NCI-H2081 (cell line): ENCODE data around the gene ST8SIA1.
"Not testable (repeated sequence)": the region's sequence is repeated elsewhere in the genome, so short reads cannot be mapped to it uniquely, and the experiment has no call there.

Source experiments
- DNase-seq, 2 experiments: peaks; one replicate each; lab custom pipeline; 2025; lab: John Stamatoyannopoulos, UW

ST8SIA1 gene, protein sequence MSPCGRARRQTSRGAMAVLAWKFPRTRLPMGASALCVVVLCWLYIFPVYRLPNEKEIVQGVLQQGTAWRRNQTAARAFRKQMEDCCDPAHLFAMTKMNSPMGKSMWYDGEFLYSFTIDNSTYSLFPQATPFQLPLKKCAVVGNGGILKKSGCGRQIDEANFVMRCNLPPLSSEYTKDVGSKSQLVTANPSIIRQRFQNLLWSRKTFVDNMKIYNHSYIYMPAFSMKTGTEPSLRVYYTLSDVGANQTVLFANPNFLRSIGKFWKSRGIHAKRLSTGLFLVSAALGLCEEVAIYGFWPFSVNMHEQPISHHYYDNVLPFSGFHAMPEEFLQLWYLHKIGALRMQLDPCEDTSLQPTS

DNA sequence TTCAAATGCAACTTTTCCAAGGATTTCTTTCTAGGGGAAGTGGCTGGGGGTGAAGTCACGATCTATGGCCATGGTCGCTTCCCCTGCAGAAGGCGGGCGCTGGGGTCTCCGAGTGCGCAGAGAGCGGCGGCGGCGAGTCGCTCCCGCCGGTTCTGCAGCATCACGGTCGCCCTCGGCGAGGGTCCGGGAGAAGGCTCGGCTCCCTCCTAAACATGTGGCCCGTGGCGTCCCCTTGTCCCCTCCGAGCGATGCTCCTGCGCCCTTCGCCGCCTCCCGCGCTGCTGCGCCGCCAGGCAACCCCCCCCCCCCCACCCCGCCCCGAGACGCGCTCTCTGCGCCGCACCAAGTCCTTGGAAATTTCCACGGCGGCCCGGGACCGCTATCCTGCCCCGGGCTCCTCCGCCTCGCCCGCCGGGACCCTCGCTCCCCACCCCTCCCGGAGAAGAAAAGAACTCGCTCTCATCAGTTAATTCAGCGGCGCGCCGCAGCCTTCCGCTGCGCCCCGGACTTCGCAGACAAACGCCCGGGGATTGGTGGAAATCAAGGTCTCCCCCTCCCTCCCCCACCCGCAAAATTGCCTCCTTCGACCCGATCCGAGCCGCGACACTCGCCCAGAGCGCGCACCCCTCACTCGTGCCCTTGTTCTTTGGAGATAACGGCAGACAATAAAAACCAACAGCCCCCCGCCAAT lies at the start of gene ST8SIA1:
Gene ST8SIA1, minus strand, starts transcription at position 298 of the 691 bp plus-strand sequence. CDS start 475 bp downstream, outside the sequence.
- peak; percentile 37 to 38 for DNase-seq

DNA sequence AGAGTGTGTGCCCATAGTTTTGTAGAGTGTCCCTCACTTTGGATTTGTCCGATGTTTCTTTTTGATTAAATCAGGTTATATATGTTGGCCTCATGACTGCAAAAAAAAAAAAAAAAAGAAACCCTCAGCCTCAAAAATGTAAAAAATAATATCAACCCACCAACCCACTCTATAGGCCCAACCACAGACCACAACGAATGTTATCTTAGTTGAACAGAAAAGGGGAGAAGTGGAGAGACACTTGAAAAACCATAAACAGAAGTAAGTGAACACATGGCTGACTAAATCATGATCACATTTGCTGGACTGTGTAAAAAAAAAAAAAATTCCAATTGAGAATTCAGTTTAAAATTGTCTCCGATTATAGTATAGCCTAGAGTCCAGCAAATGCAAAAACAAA lies 45.5 kb upstream of the ST8SIA1 start:
- DNase-seq, result no peak

DNA sequence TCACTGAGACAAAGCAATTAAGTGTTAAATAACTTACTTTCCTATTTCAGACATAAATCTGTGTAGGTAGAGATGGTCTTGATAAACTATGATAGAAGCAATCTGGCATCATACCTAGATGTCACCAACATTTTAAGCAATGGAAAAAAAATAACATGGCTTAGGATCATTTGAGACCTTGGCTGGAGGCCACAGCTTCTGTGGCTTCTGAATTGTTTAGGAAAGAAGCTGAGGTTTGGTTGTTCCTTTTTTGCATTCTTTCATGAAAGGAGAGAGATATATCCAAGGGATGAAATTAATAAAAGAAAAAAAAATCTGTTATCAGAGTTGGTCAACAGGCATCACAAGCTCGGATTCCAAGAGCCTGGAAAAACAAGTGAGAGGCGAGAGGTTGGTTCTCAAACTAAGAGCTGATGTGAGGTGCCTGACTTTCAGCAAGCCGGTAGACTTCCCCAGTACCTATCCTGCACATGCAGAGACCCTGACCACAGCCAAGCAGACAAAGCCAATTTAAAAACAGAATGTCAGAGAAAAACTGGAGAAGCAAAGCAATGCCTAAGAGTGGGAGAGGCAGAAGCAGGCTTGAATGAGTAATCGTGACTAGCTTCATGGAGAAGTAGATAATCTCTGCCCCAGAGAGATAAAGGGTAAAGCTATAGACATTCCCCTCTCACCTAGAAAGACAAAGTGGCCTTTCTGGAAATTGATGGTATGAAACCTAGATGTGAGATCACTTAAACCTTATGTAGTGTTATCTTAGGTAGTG lies 43.4 kb upstream of the ST8SIA1 start:
- no peak for DNase-seq

DNA sequence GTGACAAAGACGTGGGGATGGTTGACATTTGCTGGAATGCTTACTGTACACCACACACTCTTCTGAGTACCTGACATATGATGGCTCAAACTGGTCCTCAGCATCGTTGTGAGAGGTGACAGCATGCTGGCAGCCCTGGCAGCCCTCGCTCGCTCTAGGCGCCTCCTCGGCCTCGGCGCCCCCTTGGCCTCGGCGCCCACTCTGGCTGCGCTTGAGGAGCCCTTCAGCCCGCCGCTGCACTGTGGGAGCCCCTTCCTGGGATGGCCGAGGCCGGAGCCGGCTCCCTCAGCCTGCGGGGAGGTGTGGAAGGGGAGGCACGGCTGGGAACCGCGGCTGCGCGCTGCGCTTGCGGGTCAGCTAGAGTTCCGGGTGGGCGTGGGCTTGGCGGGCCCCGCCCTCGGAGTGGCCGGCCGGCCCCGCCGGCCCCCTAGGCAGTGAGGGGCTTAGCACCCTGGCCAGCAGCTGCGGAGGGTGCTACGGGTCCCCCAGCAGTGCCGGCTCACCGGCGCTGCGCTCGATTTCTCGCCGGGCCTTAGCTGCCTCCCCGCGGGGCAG lies 42.2 kb upstream of the ST8SIA1 start:
- not testable (repeated sequence) for DNase-seq

DNA sequence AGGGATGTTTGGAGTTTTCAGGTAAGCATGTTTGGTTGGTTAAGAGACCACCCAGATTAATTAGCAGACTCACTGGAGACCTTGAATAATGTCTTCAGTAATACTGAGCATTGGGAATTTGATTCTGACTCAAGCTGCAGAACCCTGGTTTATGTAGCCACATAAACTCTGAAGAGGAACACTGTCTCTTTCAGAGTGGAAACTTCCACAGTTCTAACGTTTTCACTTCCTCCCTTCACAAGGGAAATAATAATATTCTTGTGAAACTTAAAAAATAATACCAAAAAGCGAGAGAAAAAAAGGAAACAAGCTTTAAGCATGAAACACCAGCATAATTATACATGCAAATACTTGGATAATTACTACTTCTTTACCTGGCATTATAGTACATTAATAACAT lies 40.0 kb upstream of the ST8SIA1 start:
- no peak for DNase-seq

DNA sequence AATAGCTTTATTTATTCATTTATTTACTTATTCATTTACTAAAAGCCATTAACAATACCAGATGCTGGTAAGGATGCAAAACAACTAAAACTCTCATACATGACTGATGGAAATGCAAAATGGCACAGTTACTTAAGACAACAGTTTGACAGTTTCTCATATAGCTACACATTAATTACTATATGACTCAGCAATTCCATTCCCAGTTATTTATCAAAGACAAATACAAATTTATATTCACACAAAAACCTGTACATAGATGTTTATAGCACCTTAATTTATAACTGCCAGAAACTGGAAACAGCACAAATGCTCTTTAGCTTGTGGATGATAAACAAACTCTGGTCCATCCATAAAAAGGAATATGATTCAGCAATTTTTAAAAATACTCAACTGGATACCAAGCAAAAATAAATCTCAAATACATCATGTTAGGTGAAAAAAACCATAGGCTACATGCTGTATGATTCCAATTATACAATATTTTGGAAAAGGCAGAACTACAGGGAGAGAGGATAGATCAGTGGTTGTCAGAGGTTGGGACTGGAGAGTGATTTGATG lies 37.9 kb upstream of the ST8SIA1 start:
- no peak for DNase-seq

DNA sequence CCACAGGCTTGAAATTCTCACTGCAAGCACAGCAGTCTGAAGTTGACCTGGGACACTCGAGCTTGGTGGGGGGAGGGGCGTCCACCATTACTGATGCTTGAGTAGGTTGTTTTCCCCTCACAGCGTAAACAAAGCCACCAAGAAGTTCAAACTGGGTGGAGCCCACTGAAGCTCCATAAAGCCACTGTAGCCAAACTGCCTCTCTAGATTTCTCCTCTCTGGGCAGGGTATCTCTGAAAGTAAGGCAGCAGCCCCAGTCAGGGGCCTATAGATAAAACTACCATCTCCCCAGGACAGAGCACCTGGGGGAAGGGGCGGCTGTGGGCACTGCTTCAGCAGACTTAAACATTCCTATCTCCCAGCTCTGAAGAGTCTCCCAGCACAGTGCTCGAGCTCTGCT lies 31.7 kb upstream of the ST8SIA1 start:
- no peak for DNase-seq

DNA sequence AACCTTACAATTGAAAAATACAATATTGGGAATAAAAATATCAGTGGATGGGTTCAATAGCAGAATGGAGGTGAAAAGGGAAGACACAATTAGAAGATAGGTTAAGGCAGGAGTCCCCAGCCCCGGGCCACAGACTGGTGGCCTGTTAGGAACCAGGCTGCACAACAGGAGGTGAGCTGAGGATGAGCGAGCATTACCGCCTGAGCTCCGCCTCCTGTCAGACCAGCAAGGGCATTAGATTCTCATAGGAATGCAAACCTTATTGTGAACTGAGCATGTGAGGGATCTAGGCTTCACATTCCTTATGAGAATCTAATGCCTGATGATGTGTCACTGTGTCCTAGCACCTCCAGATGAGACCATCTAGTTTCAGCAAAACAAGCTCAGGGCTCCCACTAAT lies 27.3 kb upstream of the ST8SIA1 start:
- no peak for DNase-seq

DNA sequence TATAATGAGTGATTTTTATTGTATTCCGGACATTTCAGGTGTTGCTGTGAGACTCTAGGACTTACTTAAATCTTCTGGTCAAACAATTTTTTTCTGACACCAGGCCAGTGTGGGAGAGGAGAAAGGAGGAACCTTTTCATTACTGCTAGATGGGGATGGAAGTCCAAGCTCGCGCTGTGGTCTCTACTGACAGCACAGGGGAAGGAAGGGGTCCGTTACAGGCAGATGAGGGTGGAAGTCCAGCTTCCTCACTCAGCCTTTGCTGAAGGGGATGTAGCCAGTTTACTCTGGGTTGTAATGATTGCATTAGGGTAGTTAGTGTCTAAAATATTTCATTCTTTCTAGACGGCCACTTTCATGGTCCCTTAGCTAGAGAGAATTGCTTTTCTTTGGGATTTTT lies 26.3 kb upstream of the ST8SIA1 start:
- no peak for DNase-seq

DNA sequence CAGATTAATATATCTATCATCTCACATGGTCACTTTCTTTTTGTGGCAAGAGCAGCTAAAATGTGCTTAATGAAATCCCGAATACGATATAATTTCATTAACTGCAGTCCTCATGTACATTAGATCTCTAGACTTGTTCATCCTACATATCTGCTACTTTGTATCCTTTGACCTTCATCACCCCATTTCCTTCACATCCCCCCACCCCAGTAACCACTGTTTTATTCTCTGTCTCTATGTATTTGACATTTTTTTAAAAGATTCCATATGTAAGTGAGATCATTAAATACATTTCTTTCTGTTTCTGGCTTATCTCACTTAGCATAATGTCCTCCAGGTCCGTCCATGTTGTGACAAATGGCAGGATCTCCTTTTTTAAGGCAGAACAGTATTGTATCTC lies 23.0 kb upstream of the ST8SIA1 start:
- DNase-seq, result no peak

DNA sequence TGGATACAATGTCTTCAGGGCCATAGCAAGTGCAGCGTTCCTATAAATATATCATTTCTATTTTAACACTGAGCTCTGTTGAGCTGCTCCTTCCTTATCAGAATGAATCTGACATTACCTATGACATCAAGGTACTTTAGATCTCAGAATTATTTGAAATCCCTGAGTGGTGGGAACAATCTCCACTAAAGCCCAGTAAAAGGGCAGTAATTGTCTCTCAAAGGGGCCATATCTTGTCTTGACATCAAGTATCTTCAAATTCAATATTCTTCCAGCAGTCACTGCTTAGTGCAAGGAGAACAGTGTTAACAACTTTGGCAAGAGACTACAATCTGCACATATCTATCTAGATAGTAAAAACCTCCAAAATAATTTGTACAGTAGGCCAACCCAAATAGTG lies 21.7 kb upstream of the ST8SIA1 start:
- DNase-seq, result no peak

DNA sequence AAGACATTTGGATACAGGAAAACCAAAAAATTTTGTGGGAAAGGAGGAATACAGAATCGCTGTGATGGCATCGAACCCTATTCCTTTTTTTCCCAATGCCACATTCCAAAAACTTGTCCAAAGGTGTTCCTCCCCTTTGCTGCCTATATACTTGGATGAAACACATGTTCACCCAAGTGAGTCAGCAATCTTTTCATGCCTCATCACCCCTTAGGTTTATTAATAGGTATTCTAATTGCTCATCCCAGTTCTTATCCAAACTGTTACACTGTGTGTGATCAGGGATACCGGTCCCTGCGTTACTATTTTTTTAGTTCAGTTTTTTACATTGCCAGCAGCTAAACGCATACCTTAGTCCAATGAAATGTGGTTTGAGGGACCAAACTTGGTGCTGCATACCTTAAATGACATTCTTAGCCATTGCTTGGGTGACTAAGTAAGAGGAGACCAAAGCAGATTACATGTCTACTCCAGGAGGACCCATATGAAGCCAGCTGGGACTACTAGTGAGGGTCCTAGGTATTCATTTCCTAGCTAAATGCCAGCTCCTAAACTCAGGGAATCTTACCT lies 20.6 kb upstream of the ST8SIA1 start:
- no peak for DNase-seq

DNA sequence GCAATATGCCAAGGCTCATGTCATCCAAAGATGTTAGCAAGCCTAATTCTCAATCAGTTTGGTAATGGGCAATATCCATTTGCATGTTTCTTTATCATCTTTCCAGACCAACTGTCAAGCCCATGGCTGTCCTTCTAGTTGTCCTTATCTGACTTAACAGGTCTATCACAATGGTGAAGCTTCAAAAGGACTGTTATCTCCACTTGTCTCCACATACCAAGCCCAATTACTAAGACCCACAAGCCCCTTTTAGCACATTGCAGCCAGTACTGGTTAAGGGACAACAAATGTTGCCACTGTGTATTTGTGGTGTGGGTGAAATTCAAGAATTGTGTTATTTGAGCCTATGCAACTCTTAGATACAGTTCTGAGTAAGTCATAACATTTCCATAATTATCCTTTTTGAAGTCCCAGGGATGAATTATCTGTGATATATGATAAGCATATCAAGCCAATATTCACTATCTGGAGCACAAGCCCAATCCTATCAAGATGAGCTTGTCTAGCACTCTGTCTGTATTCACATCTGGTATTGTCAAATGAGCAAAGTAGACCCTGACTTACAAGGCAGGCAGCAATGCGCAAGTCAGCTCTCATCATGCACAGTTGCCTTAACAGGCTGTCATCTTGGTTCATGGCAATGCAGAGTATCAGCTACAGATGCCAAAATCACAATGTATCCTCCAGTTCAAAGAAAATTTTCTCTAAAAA lies 19.3 kb upstream of the ST8SIA1 start:
- DNase-seq, result no peak

DNA sequence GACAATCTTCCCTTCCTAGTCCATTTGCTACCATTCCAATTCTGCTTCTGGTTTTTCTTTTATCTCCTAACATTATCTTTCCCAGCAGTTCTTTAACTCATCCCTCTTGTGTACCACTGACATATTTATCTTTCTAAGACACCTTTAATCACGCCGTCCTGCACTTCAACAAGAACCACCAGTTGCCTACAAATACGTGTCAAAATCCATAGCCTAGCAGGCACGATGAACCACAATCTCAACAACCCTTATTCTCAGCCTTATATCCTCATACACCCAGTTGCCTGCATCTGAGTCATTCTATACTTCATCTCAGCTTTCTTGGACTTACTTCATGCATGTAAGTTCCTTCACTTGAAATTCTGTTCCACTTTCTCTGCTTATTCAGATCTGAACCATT lies 16.4 kb upstream of the ST8SIA1 start:
- DNase-seq, result no peak

DNA sequence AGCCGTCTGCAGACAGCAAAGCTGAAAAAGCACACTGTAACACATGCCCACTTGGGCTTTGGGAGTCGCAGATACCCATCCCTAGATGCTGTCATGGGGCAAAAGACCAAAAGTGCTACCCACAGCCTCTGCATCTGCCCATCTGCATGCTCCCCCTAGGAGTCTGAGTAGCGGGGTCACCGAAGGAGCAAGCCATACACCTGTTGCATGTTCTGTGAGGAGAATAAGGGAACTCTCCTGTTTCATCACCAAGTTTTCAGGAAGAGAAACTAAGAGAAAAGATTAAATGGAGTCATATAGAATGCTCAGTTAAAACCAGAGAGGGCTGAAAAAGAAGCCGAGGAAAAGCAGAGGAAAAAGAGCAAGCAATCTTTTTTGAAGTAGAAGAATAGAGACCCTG lies 13.7 kb upstream of the ST8SIA1 start:
- DNase-seq, result no peak

DNA sequence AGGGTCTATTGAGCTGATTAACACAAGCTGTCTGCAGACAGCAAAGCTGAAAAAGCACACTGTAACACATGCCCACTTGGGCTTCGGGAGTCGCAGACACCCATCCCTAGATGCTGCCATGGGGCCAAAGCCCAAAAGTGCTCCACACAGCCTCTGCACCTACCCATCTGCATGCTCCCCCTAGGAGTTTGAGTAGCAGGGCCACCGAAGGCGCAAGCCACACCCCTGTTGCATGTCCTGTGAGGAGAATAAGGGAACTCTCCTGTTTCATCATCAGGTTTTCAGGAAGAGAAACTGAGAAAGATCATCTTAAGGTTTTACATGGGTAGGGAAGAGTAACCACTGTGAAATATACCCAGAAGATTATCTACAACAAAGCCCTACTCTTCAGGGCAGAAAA lies 5.6 kb upstream of the ST8SIA1 start:
- DNase-seq, result no peak

DNA sequence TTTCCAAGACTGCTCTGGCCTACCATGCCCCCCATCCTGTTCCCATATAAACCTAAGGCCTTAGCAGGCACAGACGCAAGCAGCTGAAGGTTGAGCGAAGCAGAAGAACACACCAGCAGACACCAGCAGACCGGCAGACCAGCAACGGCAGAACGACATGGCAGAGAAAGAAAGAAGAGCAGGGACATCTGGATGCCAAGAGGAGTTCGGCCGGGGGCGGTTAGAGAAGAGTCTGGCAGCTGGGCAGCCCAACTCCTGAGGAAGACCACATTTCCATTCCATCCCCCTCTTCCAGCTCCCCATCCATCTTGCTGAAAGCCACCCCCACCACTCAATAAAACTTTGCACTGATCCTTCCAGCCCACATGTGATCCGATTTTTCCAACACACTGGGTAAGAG lies 5.2 kb upstream of the ST8SIA1 start:
- no peak for DNase-seq

DNA sequence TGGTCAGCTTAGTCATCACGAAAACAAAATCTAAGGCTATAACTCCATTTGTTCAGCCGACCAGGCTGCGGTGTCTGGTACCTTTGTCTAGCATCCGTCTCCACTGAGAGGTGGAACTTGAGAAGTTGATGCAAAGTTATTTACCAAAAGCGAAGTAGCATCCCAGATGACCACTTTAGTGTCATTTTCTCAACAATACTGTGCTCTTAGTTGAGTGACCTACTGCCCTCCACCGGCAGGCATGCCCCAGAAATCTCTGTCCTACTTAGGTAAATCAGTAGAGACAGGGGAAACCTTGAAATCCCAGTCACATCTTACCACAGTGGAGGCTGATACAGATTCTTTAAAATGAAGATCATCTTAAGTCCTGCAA lies 1.3 kb upstream of the ST8SIA1 start:
- DNase-seq, result peak in 1 of 2 experiments; percentile 36

DNA sequence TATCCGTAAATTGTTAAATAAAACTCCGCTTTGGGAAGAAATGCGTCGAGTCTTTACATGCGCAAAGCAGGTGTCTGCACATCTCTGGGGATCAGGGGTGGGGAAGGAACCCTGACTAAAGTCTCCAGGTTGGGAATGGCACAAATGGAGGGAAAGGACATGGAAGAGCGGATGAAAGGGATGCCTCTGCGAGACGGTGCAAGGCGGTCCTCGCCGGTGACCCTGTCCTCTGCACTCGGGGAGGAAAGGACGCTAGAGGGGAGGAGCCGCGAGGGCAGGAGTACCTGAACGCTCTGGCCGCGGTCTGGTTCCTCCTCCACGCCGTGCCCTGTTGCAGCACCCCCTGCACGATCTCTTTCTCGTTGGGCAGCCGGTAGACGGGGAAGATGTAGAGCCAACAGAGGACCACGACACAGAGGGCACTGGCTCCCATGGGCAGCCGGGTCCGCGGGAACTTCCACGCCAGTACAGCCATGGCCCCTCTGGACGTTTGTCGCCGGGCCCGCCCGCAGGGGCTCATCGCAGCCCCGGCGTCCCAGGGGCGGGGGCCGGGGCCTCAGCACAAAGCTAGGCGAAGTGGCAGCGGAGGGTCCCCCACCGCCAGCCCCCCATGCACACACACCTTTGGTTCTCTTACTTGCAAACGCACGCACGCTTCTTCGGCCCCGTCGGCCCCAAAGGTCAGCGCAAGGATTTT lies 646 bp downstream of the ST8SIA1 start:
- DNase-seq, result no peak

DNA sequence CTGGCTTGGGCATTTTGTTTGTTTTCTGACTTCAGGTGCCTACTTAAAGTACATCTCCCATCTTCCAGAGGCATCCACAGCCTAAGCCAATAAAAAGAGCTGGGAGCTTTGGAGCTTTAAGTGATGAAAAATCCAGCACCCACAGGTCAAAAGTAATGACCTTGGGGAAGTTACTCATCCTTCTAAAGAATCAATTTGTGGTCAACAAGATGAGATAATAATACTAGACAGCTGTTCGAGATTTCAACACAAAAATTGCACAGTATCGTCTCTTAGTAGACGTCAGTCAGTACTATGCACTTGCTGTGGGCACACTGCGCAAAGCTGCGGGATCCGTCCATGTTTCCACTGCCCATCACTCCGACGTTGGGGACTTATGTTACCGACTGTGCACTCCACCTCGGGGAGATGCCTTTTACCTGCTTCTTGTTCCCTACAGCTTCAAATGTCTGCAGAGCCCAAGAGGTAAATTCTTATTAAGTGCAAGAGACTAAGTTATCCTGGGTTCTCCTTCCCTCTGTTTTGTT lies 1.3 kb downstream of the ST8SIA1 start:
- no peak for DNase-seq
